ACC112 (cell line): Measurements from ENCODE around the gene GALNT14.

ENCODE experiments used
- H2AFZ ChIP-seq: fragments of 200-600 bp; sonication (generic); one replicate; pipeline ENCODE4 v1.6.0; 2017; ENCODE audit warnings: antibody characterized with exemption, low read length; ENCODE audit not compliant: unreplicated experiment
- H3K27ac ChIP-seq: fragments of 200-600 bp; sonication (generic); 2 replicates; pipeline ENCODE4 v1.5.1; 2014; ENCODE audit warnings: low read depth, mild to moderate bottlenecking, antibody characterized with exemption, low read length, moderate library complexity
- H3K27me3 ChIP-seq: fragments of 200-600 bp; sonication (generic); 2 replicates; pipeline ENCODE4 v1.6.1; 2014; ENCODE audit warnings: mild to moderate bottlenecking, antibody characterized with exemption, low read length, moderate library complexity, mixed read lengths; ENCODE audit not compliant: insufficient read depth
- H3K36me3 ChIP-seq: fragments of 200-600 bp; sonication (generic); 2 replicates; pipeline ENCODE4 v1.6.1; 2016; ENCODE audit warnings: mild to moderate bottlenecking, antibody characterized with exemption, low read length, moderate library complexity, mixed read lengths; ENCODE audit not compliant: insufficient read depth
- H3K4me1 ChIP-seq: fragments of 200-600 bp; sonication (generic); one replicate; pipeline ENCODE4 v1.6.1; 2016; ENCODE audit warnings: low read length, mixed read lengths; ENCODE audit not compliant: insufficient read depth, unreplicated experiment, control insufficient read depth
- H3K4me3 ChIP-seq: fragments of 200-600 bp; sonication (generic); 2 replicates; pipeline ENCODE4 v1.5.1; 2014; ENCODE audit warnings: mild to moderate bottlenecking, low read depth, low read length
- H3K79me2 ChIP-seq: fragments of 200-600 bp; sonication (generic); one replicate; pipeline ENCODE4 v1.6.0; 2016; ENCODE audit warnings: low read length; ENCODE audit not compliant: control insufficient read depth, unreplicated experiment, insufficient read depth

GALNT14 gene

GRCh38 chr2:31012406-31012805, 125.8 kb downstream of the GALNT14 start:
- no peaks in the 10 kb centered on the region for H3K4me1 ChIP-seq
- no peaks in the 10 kb centered on the region for H3K79me2 ChIP-seq
- H2AFZ ChIP-seq: no peak overlapping the region
- no peak overlapping the region for H3K4me3 ChIP-seq
- H3K27ac ChIP-seq: no peak overlapping the region
- no peaks in the 10 kb centered on the region for H3K27me3 ChIP-seq
- no peaks in the 10 kb centered on the region for H3K36me3 ChIP-seq

GRCh38 chr2:31011587-31011986, 126.7 kb downstream of the GALNT14 start:
- no peak overlapping the region for H3K4me3 ChIP-seq
- no peaks in the 10 kb centered on the region for H3K27me3 ChIP-seq
- H3K36me3 ChIP-seq: no peaks in the 10 kb centered on the region
- H3K4me1 ChIP-seq: no peaks in the 10 kb centered on the region
- H2AFZ ChIP-seq: no peak overlapping the region
- no peak overlapping the region for H3K27ac ChIP-seq
- no peaks in the 10 kb centered on the region for H3K79me2 ChIP-seq

- Histone ChIP-seq H3K36me3 (no peaks in the 10 kb centered on the region), H3K27me3 (no peaks in the 10 kb centered on the region), H3K79me2 (no peaks in the 10 kb centered on the region), H3K27ac (no peak overlapping the region), H3K4me1 (no peaks in the 10 kb centered on the region), H2AFZ (no peak overlapping the region), H3K4me3 (no peak overlapping the region)
Measured at GRCh38 chr2:31008561-31009114, 129.6 kb downstream of the GALNT14 start.

GRCh38 chr2:31004257-31004656, 134.0 kb downstream of the GALNT14 start:
- Histone ChIP-seq H3K36me3 (no peaks in the 10 kb centered on the region), H3K27ac (no peak overlapping the region), H3K4me1 (no peaks in the 10 kb centered on the region), H2AFZ (no peak overlapping the region), H3K27me3 (no peaks in the 10 kb centered on the region), H3K79me2 (no peaks in the 10 kb centered on the region), H3K4me3 (no peak overlapping the region)

- Histone ChIP-seq H3K4me1 (no peaks in the 10 kb centered on the region), H3K27me3 (no peaks in the 10 kb centered on the region), H3K79me2 (no peaks in the 10 kb centered on the region), H3K27ac (no peak overlapping the region), H2AFZ (no peak overlapping the region), H3K36me3 (no peaks in the 10 kb centered on the region), H3K4me3 (no peak overlapping the region)
Measured at GRCh38 chr2:31003749-31004148, 134.5 kb downstream of the GALNT14 start.

GRCh38 chr2:31002537-31003150, 135.6 kb downstream of the GALNT14 start:
- H3K4me1 ChIP-seq: no peaks in the 10 kb centered on the region
- H3K27ac ChIP-seq: no peak overlapping the region
- no peak overlapping the region for H3K4me3 ChIP-seq
- no peaks in the 10 kb centered on the region for H3K27me3 ChIP-seq
- no peaks in the 10 kb centered on the region for H3K36me3 ChIP-seq
- no peak overlapping the region for H2AFZ ChIP-seq
- H3K79me2 ChIP-seq: no peaks in the 10 kb centered on the region

- no peak overlapping the region for H2AFZ ChIP-seq
- no peak overlapping the region for H3K27ac ChIP-seq
- H3K27me3 ChIP-seq: no peaks in the 10 kb centered on the region
- no peaks in the 10 kb centered on the region for H3K79me2 ChIP-seq
- H3K36me3 ChIP-seq: no peaks in the 10 kb centered on the region
- H3K4me1 ChIP-seq: no peaks in the 10 kb centered on the region
- H3K4me3 ChIP-seq: no peak overlapping the region
Measured at GRCh38 chr2:31000970-31001369, 137.3 kb downstream of the GALNT14 start.

- no peaks in the 10 kb centered on the region for H3K36me3 ChIP-seq
Measured at GRCh38 chr2:30998672-30999071, 139.6 kb downstream of the GALNT14 start.

GRCh38 chr2:30997979-30998378, 140.3 kb downstream of the GALNT14 start:
- Histone ChIP-seq H3K27ac (no peak overlapping the region), H2AFZ (no peak overlapping the region), H3K36me3 (no peaks in the 10 kb centered on the region), H3K4me3 (no peak overlapping the region), H3K4me1 (no peaks in the 10 kb centered on the region), H3K79me2 (no peaks in the 10 kb centered on the region), H3K27me3 (no peaks in the 10 kb centered on the region)

More at GRCh38 chr2:30998672-30999071, 139.6 kb downstream of the GALNT14 start:
- no peaks in the 10 kb centered on the region for H3K79me2 ChIP-seq
- no peaks in the 10 kb centered on the region for H3K4me1 ChIP-seq
- H2AFZ ChIP-seq: no peak overlapping the region
- no peak overlapping the region for H3K4me3 ChIP-seq
- no peak overlapping the region for H3K27ac ChIP-seq
- no peaks in the 10 kb centered on the region for H3K27me3 ChIP-seq

GRCh38 chr2:30994227-30995056, 143.8 kb downstream of the GALNT14 start:
- Histone ChIP-seq H3K79me2 (no peaks in the 10 kb centered on the region), H3K27me3 (no peaks in the 10 kb centered on the region), H3K4me3 (no peak overlapping the region), H2AFZ (no peak overlapping the region), H3K27ac (no peak overlapping the region), H3K36me3 (no peaks in the 10 kb centered on the region), H3K4me1 (no peaks in the 10 kb centered on the region)

GRCh38 chr2:30992781-30993180, 145.5 kb downstream of the GALNT14 start:
- no peaks in the 10 kb centered on the region for H3K27me3 ChIP-seq
- no peaks in the 10 kb centered on the region for H3K79me2 ChIP-seq
- H3K36me3 ChIP-seq: no peaks in the 10 kb centered on the region
- no peak overlapping the region for H3K4me3 ChIP-seq
- H2AFZ ChIP-seq: no peak overlapping the region
- no peaks in the 10 kb centered on the region for H3K4me1 ChIP-seq
- H3K27ac ChIP-seq: no peak overlapping the region
